SK-N-SH (cell line): Measurements from ENCODE around the gene MIPEP.

Experiments
- CTCF ChIP-seq: fragments of 200-600 bp; sonication (generic); IDR thresholded peaks from 2 replicates; pipeline ENCODE4 v1.6.1; 2017; ENCODE audit warnings: antibody characterized with exemption, mild to moderate bottlenecking, moderate library complexity
- EP300 ChIP-seq, 2 experiments: IDR thresholded peaks; 2 replicates each; pipeline versions ENCODE4 v1.4.0 to v1.6.1; 2012; ENCODE audit warnings: borderline replicate concordance in 1 of 2, low read depth in 1 of 2, low read length in 1 of 2
- JUND ChIP-seq: IDR thresholded peaks from 2 replicates; pipeline ENCODE4 v1.4.0; 2012
- POLR2AphosphoS5 ChIP-seq: IDR thresholded peaks from 2 replicates; pipeline ENCODE4 v1.6.1; 2012; ENCODE audit warnings: low read depth, low read length
- RCOR1 ChIP-seq: fragments of 150-350 bp; IDR thresholded peaks from 2 replicates; pipeline ENCODE4 v1.6.1; 2017; ENCODE audit warnings: antibody characterized with exemption, low read length
- SIN3A ChIP-seq: IDR thresholded peaks from 2 replicates; pipeline ENCODE4 v1.6.1; 2012; ENCODE audit warnings: low read depth, mild to moderate bottlenecking, low read length, moderate library complexity, borderline replicate concordance
- YY1 ChIP-seq: IDR thresholded peaks from 2 replicates; pipeline ENCODE4 v1.4.0; 2012; ENCODE audit warnings: low read depth, mild to moderate bottlenecking

DNA sequence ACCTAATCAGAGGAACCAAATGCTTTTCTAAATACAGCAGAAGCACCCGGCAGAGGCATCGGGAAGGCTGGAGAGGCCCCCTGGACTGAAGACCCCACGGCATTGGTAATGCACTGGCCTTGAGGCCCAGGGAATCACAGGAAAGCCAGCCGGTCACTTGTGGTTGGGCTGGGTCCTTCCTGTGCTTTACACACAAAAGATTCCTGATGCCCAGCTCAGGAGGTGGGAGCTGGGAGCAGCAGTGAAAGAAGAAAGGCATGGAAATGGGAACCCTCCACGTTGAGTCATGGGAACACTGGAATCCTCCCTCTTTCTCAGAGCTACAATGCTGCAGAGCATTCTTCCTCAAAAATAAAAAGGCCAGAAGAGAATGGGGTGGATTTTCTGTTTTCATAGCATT is 192.6 kb downstream of the MIPEP start:
- no peak for TF ChIP-seq SIN3A
- no peak for TF ChIP-seq RCOR1
- no peak for TF ChIP-seq YY1
- no peak for TF ChIP-seq CTCF
- TF ChIP-seq JUND: no peak
- TF ChIP-seq POLR2AphosphoS5: no peak
- TF ChIP-seq EP300 (IDR thresholded peaks at IDR 0.05; ENCODE audit: borderline replicate concordance in 1 of 2, low read depth in 1 of 2, low read length in 1 of 2): no peak
